GM19193 (cell line): ENCODE data around the gene GRIP1.

Source experiments
- POLR2A ChIP-seq: IDR thresholded peaks from 4 replicates; pipeline ENCODE4 v1.6.1; 2011; ENCODE audit not compliant: insufficient read depth, insufficient read length; ENCODE audit errors: extremely low read depth

GRIP1 gene

DNA sequence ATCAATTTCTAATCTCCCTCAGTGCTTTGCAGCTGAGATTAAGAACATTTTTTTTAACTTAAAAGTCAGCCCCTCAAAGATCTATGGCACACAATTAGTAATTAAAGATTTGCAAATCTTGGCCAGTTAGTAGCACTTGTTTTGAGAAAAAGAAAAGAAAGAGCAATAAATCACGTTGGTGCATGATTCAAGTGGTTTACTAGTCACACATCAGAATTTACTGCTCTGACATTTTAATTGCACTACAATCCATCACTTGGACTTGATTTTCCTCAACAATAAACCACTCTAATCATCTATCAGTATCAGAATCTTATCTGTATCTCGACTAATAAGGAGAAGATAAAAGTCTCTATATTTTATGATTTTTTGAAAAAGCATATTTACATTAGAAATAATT, 222.3 kb downstream of the GRIP1 start:
- no peak for TF ChIP-seq POLR2A

DNA sequence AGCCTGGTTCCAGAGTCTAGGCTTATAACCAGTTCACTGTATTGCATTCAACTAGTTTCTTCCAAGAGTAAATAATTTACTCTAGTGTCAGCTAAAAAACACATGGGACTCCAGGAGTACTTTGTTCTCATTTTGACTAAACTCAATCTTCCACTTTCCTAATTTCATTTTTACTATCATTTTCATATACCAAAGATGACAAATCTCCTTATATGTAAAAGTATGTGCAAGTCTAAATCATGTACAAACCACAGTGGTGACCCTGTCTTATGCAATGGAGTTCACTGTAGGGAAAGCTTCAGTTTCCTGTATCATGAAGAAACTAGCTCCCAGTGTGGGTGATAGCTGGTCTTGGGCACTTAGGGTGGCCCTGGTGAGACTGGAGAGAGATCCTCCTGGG, 225.0 kb downstream of the GRIP1 start:
- no peak for TF ChIP-seq POLR2A

DNA sequence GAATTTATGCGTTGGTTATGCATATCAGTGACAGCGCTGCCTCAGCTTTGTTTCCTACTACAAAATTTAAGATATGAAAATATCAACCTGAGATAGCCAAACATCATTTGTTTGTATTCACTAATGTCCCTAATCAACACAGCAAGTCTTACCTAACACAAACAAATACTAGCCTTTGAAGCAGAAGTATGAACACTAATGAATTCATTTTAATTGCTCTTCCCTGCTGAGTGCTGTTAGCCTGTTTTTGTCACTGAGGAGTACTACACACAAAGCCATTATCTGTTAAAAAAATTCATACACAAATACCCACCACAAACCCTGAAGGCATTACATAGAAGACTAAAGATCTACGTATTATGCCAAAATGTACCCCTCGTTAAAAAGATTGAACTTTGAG, 225.8 kb downstream of the GRIP1 start:
- TF ChIP-seq POLR2A = no peak

DNA sequence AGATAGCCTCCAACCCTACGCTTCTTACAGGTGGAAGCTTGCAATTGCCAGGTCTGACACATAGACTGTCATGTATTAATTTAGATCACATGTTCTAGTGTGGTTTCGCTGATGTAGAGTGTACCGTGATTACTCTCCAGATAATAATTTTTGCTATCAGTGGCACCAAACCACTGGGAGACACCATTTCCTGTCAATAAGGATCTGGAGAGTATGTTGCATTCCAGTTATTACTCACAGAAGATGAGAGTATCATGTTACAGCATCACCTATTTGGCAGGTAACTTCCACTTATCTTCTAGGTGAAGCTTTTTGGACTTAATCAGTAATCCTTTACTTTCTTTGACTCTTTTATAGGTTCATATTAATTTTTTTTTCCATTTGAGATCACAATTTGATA, 229.3 kb downstream of the GRIP1 start:
- no peak for TF ChIP-seq POLR2A

DNA sequence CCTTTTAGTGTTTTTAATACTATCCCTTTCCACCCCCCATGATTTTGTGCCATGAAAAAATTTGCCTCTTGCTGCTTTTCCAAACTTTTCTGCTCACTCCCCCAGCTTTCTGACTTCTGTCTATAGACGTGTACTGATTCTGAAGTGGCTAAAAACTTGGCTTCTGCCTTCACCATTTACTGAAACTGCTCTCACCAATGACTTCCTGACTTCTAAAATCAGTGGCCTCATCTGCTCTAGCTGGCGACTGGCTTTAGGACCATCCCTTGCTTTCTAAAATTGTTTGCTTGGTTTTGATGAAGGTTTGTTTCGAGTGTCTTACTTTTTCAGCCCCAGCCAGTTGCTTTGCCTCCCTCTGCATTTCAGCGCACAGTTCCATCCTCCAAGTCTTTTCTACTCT, 231.2 kb downstream of the GRIP1 start:
- no peak for TF ChIP-seq POLR2A

DNA sequence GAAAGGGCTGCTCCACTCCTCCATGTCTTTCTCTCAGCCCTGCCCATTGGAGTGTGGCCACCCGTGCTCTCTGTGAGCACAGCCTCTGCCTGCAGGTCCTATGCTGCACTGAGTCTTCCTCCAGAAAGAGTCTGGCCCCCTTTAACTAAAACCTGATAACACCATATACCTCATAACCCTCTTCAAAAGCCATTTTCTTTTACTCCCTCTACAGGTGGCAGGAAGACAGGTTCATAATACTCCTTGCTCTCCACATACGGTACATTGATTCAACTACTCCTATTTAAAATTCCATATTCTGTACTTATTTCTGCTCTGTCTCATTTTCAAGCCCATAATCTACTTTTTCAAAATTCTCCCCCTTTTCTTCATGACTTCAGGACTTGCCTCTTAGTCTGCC, 232.6 kb downstream of the GRIP1 start:
- TF ChIP-seq POLR2A = no peak

DNA sequence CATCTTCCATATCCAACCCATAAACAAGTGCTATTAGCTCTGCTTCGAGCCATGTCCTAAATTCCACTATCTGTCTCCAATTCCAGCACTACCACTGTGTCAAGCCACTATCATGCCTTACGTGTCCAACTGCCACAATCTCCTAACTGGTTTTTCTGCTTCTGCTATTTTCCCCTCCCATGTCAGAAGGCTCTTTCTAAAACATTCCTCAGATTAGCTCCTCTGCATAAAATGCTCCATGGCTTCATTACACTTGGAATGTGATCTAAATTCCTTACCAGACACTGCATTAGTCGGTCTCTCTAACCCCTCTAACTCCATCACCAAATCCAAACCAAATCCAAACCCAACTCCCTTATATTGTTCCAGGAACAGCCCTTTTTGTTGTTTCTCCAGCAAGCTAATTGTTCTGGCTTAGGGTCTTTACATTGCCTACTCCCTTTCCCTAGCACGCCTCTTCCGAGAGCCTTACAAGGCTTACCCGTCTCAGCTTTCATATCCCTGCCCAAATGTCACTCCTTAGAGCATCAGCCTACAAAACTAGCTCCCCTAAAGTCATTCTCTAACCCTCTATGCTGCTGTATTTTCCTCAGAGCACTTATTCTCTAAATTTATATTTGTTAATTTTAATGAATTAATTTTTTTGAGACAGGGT, 236.8 kb downstream of the GRIP1 start:
- TF ChIP-seq POLR2A = no peak

DNA sequence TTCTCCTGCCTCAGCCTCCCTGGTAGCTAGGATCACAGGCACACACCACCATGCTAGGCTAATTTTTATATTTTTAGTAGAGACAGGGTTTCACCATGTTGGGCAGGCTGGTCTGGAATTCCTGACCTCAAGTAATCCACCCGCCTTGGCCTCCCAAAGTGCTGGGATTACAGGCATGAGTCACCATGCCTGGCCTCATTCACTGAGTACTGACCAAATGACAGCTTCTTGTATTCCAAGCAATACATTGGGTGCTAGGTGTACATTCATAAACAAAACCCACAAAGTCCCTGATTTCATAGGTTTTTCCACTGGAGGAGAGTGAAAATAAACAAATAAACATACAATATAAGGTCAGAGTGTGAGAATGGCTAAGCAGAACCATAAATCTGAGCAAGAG, 240.3 kb downstream of the GRIP1 start:
- TF ChIP-seq POLR2A = no peak

DNA sequence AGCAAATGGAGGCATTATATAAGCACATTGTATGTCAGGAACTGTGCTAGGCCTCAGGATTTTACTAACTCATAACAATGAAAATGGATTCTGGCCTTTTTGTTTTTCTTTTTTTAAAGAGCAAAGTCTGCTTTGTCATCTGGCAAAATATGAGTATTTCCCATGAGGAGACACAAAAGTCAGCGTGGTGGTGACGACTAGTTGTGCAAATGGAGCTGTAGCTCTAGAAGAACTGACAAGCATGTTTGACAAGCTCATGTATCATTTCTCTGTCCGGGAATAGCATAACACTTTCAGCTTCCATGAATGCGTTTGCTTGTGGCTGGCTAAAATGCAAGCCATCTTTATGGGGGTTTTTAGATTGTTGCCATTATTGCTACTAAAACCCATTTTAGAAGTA, 248.8 kb downstream of the GRIP1 start:
- TF ChIP-seq POLR2A = no peak

DNA sequence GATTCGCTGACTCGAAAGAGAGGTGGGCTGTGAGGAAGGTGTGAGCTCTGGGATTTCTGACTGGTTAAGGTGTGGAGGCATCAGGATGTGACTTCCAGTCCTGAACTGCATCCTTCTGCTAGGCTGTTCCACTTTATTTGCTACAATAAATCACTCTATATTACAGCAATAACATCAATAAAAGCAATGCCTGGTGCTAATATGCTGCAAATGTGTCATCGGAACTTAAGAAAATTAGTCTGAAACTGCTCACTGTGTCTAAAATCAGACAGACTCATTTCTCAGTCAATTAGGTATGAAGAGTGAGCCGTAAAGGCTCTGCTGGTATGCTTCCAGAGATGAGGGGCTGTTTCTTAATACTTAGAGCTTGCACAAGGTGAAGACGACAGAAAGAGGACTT, 250.0 kb downstream of the GRIP1 start:
- TF ChIP-seq POLR2A = no peak

DNA sequence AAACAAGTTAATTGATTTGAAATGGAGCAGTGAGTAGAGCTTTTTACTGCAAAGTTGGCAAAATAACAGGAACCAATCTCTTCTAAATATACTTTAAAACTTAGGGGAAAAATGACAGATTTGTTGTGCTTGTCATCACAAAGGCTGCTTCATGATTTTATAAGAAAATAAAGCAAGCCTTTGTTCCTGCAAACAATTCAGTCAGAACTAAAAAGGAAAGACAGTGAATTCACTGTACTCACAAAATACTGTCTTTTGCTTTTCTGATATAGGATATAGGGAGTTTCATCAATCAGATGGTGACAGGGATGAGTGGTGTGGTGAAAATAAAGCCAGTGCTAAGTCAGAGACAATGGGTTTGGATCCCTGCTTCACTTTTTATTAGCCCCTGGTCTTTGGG, 250.6 kb downstream of the GRIP1 start:
- TF ChIP-seq POLR2A = no peak

DNA sequence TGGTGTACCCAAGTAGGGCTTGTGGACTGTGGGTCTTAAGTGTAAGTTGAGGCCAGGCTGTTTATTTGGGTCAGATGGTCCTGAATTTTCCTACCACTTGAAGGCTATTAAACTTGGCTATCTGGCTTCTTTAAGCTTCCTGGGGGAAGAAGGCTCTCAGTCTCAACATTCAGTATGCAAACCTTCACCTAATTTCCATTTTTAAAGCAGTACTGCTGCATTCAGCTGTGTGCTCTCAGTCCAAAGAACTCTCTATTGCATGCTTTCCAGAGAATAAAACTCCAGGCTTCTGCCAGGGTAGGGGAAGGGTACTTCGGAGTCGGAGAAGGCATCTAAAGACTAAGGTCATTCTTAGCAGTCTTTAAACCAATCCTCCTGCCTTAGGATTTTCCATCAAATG, 252.2 kb downstream of the GRIP1 start:
- TF ChIP-seq POLR2A = no peak

DNA sequence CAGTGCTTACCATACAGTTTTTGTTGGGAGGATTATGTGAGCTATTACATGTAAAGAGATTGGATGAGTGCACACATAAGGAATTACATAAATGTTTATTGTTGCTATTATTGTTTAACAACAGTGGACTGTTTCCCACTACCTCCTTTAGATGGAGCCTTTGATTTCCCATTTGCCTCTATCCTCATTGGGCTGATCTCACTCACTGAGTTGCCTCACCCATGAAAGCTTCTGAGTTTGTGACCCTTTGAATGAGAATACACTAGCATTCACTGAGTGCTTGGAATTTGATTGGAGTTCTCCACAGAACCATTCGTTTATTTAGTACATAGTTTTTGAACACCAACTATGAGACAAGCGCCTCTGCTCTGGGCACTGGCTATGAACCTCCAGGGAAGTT, 255.6 kb downstream of the GRIP1 start:
- no peak for TF ChIP-seq POLR2A

DNA sequence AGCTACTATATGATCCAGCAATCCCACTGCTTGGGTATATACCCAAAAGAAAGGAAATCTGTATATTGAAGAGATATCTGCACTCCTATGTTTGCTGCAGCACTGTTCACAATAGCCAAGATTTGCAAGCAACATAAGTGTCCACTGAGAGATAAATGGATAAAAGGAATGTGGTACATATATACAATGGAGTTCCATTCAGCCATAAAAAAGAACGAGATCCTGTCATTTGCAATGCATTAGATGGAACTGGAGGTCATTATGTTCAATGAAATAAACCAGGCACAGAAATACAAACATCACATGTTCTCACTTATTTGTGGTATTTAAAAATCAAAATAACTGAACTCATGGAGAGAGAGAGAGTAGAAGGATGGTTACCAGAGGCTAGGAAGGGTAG, 260.0 kb downstream of the GRIP1 start:
- TF ChIP-seq POLR2A = no peak

DNA sequence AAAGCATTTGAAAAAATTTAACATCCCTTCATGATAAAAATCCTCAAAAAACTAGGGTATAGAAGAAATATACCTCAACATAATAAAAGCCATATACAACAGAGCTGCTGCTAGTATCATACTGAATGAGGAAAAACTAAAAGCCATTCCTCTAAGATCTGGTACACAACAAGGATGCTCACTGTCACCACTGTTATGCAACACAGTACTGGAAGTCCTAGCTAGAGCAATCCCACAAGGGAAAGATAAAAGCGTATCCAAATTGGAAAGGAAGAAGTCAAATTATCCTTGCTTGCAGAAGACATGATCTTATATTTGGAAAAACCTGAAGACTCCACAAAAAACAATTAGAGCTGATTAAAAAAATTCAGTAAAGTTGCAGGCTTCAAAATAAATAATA, 261.7 kb downstream of the GRIP1 start:
- TF ChIP-seq POLR2A = no peak

DNA sequence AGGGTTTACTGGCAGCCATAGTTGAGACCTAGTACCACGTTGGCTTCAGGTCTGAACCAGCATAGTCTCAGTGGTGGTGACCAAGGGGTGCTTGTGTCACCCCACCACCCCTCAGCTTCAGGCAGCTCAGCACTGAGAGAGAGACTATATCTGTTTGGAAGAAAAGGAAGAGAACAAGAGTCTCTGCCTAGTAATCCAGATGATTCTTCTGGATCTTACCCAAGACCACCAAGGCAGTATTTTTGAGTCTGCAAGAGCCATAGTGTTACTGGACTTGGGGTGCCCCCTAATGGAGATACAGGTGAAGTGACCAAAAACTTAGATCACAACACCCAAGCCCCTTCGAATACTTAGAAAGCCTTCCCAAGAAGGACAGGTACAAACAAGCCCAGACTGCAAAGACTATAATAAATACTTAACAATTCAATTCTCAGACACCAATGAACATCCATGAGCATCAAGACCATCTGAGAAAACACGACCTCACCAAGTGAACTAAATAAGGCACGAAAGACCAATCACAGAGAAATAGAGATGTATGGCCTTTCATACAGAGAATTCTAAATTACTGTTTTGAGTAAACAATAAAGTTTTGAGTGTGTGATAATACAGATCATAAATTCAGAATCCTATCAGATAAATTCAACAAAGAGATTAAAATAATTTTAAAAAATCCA, 269.5 kb downstream of the GRIP1 start:
- no peak for TF ChIP-seq POLR2A

DNA sequence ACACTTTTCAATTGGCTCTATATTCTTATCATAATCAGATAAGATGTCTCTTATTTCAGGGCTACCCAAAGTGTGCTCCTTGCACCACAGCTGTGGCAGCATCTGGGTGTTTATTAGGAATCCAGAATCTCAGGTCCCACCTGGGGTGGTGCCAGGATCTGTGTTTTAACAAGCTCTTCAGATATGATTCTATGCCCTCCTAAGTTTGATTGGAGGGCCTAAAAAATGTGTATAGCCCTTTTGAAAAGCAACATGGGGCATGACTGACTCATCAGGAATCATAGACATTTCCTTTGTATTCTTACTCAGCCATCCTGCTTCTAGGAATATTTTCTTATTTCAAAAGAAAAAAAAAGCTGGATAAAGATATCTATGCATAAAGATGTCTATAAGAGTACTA, 273.5 kb downstream of the GRIP1 start:
- TF ChIP-seq POLR2A = no peak

DNA sequence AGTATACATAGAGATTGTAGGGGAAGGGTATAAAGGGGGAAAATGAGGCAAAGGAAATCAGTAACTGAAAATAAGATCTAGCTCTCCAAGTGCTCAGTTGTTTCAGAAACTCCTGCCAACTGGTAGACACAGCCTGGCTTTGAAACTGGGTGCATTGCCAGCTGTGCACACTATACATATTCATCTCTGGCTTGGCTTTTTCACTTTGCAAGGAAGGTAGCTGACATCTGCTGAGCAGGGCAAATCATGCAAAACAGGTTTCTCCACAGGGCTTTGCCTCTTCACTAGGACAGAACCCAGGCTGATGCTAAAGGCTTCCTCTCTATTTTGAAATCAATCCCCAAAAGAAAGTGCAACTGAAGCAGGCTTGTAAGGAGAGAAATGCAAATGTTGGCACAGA, 275.1 kb downstream of the GRIP1 start:
- no peak for TF ChIP-seq POLR2A

DNA sequence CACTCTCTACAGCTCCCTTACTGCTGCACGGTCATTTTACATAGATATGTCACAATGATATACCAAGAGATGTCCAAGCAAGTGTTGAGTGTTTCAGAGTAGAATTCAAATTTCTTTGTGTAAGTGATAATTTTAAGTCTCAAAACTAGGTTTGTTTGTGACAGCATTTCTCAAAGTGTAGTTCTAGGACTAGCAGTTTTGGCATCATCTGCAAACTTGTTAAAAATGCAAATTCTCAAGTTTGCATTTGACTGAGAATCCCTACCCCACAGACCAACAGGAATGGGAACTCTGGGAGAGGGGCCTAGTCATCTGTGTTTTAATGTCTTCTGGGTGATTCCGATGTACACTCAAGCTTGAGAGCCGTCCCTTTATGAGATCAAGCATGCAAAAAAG, 279.0 kb downstream of the GRIP1 start:
- TF ChIP-seq POLR2A = no peak
